K562 (cell line): Measurements from ENCODE around the gene CTIF. TPM values are rescaled to one million over a fixed set of nuclear protein-coding genes. Genes with fewer than 3 reads are reported as not detected.

Experiments
- HMGN3 ChIP-seq: IDR thresholded peaks from 2 replicates; pipeline ENCODE4 v1.6.1; 2011; ENCODE audit warnings: borderline replicate concordance, low read depth, mild to moderate bottlenecking, mixed read lengths, low read length; ENCODE audit not compliant: insufficient read length; ENCODE audit errors: extremely low read depth
- NONO ChIP-seq, 2 experiments: fragments of 200-400 bp in 1 of 2; fragments of 450-650 bp in 1 of 2; formaldehyde crosslinking in 1 of 2; IDR thresholded peaks; 2 replicates each; pipeline ENCODE4 v1.6.1; 2017; ENCODE audit warnings: low read depth in 2 of 2, mild to moderate bottlenecking in 2 of 2, moderate library complexity in 2 of 2, low read length in 1 of 2
- NR2C2 ChIP-seq, 2 experiments: fragments of 200-800 bp in 1 of 2; sonication (Bioruptor generic) in 1 of 2; sonication (generic) in 1 of 2; formaldehyde crosslinking in 1 of 2; IDR thresholded peaks; 2 replicates each; pipeline versions ENCODE4 v1.6.1 to v1.8.0; 2016 to 2022; ENCODE audit warnings: mild to moderate bottlenecking in 1 of 2, missing compliant biosample characterization in 1 of 2, missing genetic modification characterization in 1 of 2, missing genetic modification reagents in 1 of 2
- RAD51 ChIP-seq: fragments of 450-650 bp; IDR thresholded peaks from 2 replicates; pipeline ENCODE4 v1.7.1; 2016; ENCODE audit warnings: low read depth, mild to moderate bottlenecking, borderline replicate concordance
- ZC3H11A ChIP-seq: IDR thresholded peaks from 2 replicates; pipeline ENCODE4 v1.6.1; 2012; ENCODE audit warnings: low read depth, low read length, improper control_type of control experiment
- ZNF140 ChIP-seq: fragments of 250-450 bp; sonication (Bioruptor Pico); IDR thresholded peaks from 2 replicates; pipeline ENCODE4 v1.8.0; 2021; ENCODE audit warnings: moderate library complexity, mild to moderate bottlenecking, inconsistent platforms
- polyA plus RNA-seq, 8 experiments: library from polyadenylated mRNA; depleted of rRNA in 4 of 8; stranded (reverse) in 5 of 8; unstranded in 3 of 8; fragments of >200 nt; fragmentation: Nextera tagmentation in 2 of 8; fragmentation: Illumina TruSeq in 1 of 8; extraction: Ambion mirVana in 2 of 8; extraction: Trizol in 1 of 8; gene quantifications; 2 replicates each; pipeline versions ENCODE4 v1.2.1 to v1.2.3, GENCODE V29; 2011 to 2014; ENCODE audit warnings: inconsistent platforms in 1 of 8, missing spikeins in 1 of 8
- total RNA-seq, 7 experiments: library from RNA; depleted of rRNA in 6 of 7; stranded (reverse); fragments of >200 nt in 6 of 7; fragmentation: Illumina TruSeq in 2 of 7; extraction: Trizol in 2 of 7; gene quantifications; 2 replicates each; pipeline versions ENCODE4 v1.2.1 to v1.2.3, GENCODE V29; 2011 to 2021; ENCODE audit warnings: low replicate concordance in 1 of 7
- TF ChIP-seq, protein P1 (sequence below): fragments of 250-450 bp; sonication (Bioruptor Pico); IDR thresholded peaks from 2 replicates; pipeline ENCODE4 v1.4.0; 2020
- TF ChIP-seq, protein P2 (sequence below): fragments of 250-450 bp; sonication (Bioruptor Pico); IDR thresholded peaks from 2 replicates; pipeline ENCODE4 v1.5.0; 2021; ENCODE audit warnings: mild to moderate bottlenecking, moderate library complexity
- TF ChIP-seq, protein P3 (sequence below), 2 experiments: IDR thresholded peaks; 2 replicates each; pipeline ENCODE4 v1.6.1; 2012; ENCODE audit warnings: improper control_type of control experiment in 2 of 2, low read depth in 2 of 2, low read length in 2 of 2, borderline replicate concordance in 1 of 2

CTIF gene
- total and polyA plus RNA-seq, 9 of the 15 experiments (the other 6 are each of a cell fraction or from before 2014, with no cell fraction given), result 0.17 to 11.5 (median 2.2) TPM

DNA sequence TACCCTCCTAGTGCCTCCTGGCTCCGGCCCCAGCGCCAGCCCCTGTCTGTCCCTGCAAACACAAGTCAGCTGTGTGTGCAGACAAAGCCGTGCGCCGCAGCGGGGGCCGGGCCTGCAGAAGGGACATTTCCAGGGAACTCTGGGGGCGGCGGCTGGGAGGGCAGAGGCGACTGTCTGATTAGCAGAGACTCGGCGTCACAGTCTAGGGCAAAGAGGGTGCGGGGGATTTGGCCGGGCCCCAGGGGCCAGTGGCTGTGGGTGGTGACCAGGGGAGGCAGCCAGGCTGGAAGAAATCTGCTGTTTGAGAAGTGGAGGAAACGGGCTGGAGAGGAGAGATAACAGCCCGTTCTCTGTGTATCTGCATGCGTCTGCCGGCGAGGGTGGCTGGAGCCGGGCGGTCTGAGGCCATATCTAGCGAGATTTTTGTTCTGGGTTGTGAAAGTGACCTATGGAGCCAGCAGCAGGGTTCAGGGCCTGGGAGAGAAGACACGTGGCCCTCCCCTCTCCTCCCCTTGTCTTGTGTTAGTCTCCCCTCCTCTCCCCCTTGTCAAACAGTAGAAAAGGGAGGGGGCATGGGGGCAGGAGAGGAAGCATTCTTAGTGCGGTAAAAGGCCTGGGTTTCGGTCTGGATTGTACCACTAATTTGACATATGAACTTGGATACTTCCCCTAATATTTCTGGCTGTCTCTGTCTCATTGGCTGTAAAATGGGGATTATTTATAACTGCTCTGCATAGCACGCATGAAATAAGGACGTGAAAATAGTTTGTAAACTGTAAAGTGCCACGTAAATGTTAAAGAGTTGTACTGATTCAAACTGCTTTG lies 242.5 kb downstream of the CTIF start (continued):
- TF ChIP-seq, protein P1, sequence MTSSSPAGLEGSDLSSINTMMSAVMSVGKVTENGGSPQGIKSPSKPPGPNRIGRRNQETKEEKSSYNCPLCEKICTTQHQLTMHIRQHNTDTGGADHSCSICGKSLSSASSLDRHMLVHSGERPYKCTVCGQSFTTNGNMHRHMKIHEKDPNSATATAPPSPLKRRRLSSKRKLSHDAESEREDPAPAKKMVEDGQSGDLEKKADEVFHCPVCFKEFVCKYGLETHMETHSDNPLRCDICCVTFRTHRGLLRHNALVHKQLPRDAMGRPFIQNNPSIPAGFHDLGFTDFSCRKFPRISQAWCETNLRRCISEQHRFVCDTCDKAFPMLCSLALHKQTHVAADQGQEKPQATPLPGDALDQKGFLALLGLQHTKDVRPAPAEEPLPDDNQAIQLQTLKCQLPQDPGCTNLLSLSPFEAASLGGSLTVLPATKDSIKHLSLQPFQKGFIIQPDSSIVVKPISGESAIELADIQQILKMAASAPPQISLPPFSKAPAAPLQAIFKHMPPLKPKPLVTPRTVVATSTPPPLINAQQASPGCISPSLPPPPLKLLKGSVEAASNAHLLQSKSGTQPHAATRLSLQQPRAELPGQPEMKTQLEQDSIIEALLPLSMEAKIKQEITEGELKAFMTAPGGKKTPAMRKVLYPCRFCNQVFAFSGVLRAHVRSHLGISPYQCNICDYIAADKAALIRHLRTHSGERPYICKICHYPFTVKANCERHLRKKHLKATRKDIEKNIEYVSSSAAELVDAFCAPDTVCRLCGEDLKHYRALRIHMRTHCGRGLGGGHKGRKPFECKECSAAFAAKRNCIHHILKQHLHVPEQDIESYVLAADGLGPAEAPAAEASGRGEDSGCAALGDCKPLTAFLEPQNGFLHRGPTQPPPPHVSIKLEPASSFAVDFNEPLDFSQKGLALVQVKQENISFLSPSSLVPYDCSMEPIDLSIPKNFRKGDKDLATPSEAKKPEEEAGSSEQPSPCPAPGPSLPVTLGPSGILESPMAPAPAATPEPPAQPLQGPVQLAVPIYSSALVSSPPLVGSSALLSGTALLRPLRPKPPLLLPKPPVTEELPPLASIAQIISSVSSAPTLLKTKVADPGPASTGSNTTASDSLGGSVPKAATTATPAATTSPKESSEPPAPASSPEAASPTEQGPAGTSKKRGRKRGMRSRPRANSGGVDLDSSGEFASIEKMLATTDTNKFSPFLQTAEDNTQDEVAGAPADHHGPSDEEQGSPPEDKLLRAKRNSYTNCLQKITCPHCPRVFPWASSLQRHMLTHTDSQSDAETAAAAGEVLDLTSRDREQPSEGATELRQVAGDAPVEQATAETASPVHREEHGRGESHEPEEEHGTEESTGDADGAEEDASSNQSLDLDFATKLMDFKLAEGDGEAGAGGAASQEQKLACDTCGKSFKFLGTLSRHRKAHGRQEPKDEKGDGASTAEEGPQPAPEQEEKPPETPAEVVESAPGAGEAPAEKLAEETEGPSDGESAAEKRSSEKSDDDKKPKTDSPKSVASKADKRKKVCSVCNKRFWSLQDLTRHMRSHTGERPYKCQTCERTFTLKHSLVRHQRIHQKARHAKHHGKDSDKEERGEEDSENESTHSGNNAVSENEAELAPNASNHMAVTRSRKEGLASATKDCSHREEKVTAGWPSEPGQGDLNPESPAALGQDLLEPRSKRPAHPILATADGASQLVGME (CRISPR knock-in tag), result no peak
- TF ChIP-seq, protein P2, sequence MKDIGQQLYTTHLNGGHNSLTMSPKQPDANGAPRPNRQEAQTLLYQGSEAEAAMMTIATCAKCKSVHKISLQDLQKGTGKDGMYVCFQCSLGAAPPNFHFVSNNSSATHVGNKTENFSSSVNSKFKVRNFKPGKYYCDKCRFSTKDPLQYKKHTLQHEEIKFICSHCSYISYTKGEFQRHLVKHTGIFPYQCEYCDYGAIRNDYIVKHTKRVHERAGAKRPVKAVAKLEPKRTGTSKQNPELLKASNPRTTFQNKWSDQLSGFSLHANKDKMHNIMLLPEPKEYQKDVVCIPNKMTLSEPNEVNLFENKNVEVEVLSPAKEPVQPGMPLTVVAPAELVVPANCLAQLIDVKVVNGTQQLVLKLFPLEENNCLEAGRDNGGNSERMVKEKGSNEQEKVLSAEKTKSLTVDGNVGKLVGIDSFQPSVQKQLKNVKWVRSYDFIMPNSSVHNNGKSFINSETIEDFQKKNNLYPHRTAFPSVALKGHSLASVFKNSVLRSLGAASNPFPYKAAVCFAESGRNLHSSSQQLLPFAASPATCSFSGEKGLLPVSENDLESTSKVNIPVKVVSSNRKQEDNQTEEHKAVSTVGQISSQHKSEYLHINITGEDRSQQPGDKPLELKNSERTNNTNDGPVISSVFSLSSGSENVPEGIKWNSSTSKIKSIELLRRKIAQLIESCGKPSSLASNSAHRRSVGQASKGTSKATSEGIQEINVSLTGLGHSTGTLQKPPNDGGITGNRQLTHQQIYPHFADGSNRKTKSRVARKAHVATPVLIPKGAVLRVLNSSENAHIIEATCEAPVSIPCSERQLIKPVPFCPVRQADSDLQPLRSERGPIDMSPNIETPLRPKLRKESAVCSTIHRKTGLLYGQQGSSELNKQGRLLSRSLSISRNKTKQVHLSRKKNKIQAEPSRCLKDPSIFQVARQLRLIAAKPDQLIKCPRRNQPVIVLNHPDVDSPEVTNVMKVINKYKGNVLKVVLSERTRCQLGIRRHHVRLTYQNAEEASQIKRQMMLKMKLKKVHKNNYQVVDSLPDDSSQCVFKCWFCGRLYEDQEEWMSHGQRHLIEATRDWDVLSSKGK (CRISPR knock-in tag), result no peak
- TF ChIP-seq ZC3H11A (no peak), NONO (IDR thresholded peaks at IDR 0.05; ENCODE audit: low read depth in 2 of 2, low read length in 1 of 2) (peak in 1 of 2 experiments; percentile 41; a peak in 1 of 4 replicates), RAD51 (peak; percentile 74), NR2C2 (CRISPR knock-in tag; IDR thresholded peaks at IDR 0.05) (no peak), NR2C2 (tag; IDR thresholded peaks at IDR 0.05) (peak; percentile 88), HMGN3 (peak; percentile 100), ZNF140 (CRISPR knock-in tag) (no peak)
- TF ChIP-seq, protein P3, sequence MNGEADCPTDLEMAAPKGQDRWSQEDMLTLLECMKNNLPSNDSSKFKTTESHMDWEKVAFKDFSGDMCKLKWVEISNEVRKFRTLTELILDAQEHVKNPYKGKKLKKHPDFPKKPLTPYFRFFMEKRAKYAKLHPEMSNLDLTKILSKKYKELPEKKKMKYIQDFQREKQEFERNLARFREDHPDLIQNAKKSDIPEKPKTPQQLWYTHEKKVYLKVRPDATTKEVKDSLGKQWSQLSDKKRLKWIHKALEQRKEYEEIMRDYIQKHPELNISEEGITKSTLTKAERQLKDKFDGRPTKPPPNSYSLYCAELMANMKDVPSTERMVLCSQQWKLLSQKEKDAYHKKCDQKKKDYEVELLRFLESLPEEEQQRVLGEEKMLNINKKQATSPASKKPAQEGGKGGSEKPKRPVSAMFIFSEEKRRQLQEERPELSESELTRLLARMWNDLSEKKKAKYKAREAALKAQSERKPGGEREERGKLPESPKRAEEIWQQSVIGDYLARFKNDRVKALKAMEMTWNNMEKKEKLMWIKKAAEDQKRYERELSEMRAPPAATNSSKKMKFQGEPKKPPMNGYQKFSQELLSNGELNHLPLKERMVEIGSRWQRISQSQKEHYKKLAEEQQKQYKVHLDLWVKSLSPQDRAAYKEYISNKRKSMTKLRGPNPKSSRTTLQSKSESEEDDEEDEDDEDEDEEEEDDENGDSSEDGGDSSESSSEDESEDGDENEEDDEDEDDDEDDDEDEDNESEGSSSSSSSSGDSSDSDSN (IDR thresholded peaks at IDR 0.05; ENCODE audit: borderline replicate concordance in 1 of 2, low read depth in 2 of 2, low read length in 2 of 2), result peak in 1 of 2 experiments; percentile 94; a peak in 3 of 4 replicates
